ENCODE results near the gene CCDC174.

CCDC174 gene

DNA sequence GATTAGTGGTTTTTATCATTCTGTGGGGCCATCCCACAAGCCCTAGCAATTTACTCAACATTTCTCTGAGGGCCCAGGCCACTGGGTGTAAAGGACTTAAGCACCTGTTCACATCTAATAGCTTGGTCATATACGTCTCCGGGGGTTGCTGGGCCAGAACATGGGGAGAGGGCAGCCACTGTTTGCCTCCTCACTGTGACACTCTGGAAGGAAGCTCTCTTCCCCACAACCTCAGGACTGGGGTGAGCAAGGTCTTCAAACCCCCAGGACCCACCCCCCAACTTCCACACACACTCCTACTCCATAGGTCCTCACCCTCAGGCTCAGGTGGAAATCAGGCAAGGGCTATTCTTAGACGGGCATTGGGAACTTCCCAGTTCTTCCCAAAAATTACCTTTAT lies 52.2 kb downstream of the CCDC174 start:
- DNase-seq: no peak

- DNase-seq: no peak
These were observed 54.5 kb downstream of the CCDC174 start for GRCh38 chr3:14706096-14706495.

GRCh38 chr3:14716591-14716990 lies 65.0 kb downstream of the CCDC174 start:
- DNase-seq: no peak

GRCh38 chr3:14717307-14717706 lies 65.7 kb downstream of the CCDC174 start:
- no peak for DNase-seq

DNA sequence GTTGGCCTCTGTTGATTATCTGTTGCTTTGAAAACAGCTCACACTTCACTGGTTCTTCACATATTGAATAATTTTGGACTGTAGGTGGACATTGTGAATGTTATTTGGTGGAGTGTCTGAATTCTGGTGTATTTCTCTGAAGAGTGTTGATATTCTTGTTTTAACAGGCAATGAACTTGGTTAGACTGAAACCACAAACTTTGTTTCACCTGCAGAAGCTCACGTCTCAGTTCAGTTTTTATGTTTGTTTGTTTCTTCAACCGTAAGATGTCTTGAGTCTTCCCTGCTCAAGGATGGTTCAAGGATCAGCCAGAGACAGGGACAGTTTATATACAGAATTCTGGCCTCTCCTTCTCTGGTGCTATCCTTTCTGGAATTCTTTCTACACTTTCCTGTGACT lies 67.0 kb downstream of the CCDC174 start:
- no peak for DNase-seq

DNA sequence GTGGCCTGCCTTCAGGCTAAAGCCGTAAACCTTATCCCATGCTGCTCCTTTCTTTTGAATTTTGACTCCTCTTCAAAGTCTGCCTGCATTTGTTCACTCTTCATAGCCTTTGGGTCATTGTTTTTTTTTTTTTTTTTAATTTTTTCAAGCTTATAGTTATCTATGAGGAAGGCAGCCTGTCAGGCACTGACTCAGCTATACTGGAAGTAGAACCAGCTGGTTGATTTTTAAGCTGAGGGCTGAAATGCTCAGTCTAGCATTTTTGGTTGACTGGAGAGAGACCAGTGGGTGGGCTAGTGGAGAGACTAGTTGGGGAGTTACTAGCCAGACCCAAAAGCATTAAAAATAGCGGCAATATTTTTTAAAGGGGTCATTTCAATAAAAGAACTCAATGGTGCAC lies 67.4 kb downstream of the CCDC174 start:
- no peak for DNase-seq

DNA sequence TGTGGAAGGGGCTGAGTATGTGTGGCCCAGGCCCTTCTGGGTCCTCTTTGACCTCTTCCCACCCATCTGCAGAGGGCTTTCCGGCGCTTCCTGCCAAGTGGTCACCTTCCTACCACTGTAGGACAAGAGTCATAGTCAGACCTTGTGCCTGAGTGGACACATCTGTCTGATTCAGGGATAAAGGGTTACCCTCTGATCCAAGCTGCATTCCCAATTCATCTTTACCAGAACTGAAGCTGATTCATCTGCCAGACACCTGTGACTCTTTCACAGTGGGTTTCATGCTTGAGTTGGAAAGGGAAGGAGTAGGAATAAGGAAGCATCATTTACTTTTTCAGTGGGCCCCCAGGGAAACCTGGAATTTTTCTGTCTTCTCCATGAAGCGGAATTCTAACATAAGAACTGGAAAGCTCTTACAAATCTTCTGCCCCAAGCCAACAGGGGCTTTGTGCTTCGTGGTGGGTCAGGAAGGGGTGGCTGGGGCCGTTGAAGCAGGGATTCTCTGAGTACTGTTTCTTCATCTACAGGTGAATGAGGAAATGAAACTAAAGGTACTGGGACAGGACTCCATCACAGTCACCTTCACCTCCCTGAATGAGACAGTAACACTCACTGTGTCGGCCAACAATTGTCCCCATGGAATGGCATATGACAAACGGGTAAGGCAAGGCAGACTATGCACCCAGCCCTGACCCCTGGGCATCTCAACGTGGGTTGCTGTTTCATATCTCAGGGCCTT lies 69.7 kb downstream of the CCDC174 start:
- DNase-seq: no peak

Data from suppressor macrophage (primary cell).